Inferior parietal cortex (tissue), 1 donor: ENCODE data around the gene RAB32.

ENCODE experiments used
- DNase-seq: peaks from one replicate; pipeline ENCODE4 v3.0.0-alpha.2; 2016; ENCODE audit errors: extremely low spot score

The RAB32 gene

GRCh38 chr6:146582857-146583256 lies 39.2 kb downstream of the RAB32 start:
- DNase-seq: no peak

- DNase-seq: no peak
These were observed 40.3 kb downstream of the RAB32 start for GRCh38 chr6:146583966-146584365.

DNA sequence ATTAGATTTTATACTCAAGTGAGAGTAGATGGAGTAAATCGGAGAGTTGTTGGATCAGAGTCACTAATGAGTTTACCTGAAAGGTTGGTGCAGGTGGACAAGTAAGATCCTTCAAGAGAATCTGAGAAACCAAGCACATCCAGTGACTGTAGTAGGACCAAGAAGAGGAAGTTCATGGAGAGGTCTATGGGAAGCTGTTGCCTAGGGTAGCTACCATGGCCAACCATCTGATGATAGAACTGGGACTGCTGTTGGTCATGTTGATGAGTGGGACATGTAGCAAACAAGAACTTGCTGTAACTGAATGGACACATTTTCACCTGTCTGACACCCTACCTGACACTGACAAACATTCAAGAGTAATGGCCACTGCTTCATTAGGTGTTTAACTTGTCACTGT lies 43.8 kb downstream of the RAB32 start:
- no peak for DNase-seq

DNA sequence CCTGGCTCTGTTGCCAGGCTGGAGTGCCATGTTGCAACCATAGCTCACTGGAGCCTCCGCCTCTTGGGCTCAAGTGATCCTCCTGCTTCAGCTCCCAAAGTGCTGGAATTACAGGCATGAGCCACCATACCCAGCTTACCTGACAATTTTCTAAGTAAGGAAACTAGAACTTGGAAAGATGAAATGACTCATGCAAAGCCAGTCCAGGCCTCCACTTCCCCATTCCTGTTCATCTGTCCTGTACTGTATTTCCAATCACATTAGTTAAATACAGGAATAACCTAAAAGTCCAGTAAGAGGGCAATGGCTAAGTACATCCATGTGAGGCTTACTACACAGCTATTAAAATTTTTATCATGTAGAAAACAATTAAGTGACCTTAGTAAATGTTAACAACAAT lies 46.9 kb downstream of the RAB32 start:
- DNase-seq: no peak

- DNase-seq: no peak
These were observed 48.8 kb downstream of the RAB32 start for GRCh38 chr6:146592451-146592850.

GRCh38 chr6:146593986-146594385 lies 50.4 kb downstream of the RAB32 start:
- DNase-seq: no peak

- DNase-seq: no peak
These were observed 50.9 kb downstream of the RAB32 start for GRCh38 chr6:146594495-146594894.

DNA sequence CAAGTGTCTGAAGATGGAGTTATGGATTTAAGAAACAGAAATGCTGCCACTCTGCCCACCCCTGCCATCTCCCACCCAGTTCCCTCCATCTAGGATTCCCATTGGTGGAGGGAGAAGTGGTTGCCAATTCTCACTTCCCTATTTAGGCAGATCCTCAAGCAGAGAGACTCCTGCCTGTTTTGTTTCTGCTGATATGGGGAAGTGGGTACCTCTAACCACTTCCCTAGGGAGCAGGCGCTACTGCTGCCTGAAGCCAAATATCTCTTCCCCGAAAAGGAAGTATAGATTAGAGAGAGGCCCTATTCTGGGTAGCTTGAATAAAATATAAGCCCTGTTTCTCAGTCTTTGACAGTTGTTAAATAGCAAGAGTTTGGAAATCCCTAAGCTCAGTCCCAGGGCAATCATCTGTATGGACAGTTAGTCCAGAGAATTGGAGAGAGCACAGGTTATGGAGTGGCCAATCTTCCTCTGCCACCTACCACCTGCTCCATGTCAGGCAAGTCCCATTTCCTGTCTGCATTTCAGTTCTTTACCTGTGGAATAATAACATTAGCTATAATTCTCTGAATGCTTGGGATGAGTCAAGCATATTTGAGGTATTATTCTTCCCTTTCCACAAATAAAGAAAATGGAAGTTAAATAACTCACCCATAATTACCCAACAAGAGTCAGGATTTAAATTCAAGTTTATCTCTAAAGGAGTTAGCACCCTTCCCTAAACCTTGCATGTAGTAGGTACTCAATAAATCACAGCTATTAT lies 52.5 kb downstream of the RAB32 start:
- no peak for DNase-seq

DNA sequence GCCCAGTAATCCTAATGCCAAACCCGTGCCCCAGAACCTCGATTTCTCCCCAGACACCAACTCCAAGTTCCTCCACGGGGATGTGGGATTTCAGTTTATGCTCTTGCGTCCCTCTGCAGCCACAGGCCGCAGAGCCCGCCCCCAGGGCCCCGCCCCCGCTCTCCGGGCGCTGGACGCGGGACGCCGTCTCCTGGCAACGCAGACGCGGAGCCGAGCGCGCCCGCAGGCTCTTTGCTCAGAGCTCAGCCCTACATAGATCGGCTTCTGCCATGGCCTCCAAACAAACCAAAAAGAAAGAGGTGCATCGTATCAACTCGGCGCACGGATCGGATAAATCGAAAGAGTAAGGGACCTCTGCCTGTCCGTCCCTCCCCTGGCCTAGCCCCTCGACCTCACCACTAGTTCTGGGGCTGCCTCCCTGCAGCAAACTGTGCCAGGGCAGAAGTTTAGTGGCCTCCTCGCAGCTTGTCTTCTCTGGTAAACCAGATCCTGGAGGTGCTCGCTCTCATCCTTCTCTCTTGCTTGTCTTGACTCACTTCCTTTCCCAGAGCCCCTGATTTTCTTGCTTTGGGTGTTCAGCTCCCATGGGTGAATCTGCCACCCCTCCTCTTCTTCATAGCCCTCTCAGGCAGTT lies 55.3 kb downstream of the RAB32 start, which contains the start of gene ADGB:
ADGB (plus strand) TSS at position 201 of the 634 bp plus-strand sequence; CDS start at position 270, 69 bp downstream.
- DNase-seq: peak; percentile 23

DNA sequence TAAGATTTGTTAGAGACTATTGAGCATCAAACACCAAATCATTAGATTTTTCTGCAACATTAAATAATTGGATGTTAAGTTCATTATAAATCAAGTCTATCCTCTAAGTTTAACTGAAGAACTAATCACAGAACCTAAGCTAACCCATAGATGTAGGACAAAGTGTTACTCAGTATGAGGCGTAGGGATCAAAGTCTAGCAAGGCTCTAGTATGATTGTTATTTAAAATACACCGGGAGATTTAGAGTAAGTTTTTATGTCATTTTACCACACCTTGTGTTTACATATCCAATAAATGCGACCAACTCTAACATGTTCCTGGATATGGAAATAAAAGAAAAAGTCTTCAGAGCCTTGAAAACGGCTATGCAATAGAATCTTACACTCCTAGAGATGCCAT lies 57.7 kb downstream of the RAB32 start:
- DNase-seq: no peak

- no peak for DNase-seq
These were observed 58.9 kb downstream of the RAB32 start for GRCh38 chr6:146602526-146602925.
